ELF-1 (cell line): ENCODE data around the gene GFOD1.
A peak's percentile ranks its signal among the peaks of the same experiment; 100 is the strongest.

ENCODE experiments used
- DNase-seq: peaks from one replicate; pipeline ENCODE4 v3.0.0-alpha.2; 2016; ENCODE audit warnings: low read depth, low spot score

The GFOD1 gene, protein sequence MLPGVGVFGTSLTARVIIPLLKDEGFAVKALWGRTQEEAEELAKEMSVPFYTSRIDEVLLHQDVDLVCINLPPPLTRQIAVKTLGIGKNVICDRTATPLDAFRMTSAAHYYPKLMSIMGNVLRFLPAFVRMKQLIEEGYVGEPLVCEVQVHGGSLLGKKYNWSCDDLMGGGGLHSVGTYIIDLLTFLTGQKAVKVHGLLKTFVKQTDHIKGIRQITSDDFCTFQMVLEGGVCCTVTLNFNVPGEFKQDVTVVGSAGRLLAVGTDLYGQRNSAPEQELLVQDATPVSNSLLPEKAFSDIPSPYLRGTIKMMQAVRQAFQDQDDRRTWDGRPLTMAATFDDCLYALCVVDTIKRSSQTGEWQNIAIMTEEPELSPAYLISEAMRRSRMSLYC

DNA sequence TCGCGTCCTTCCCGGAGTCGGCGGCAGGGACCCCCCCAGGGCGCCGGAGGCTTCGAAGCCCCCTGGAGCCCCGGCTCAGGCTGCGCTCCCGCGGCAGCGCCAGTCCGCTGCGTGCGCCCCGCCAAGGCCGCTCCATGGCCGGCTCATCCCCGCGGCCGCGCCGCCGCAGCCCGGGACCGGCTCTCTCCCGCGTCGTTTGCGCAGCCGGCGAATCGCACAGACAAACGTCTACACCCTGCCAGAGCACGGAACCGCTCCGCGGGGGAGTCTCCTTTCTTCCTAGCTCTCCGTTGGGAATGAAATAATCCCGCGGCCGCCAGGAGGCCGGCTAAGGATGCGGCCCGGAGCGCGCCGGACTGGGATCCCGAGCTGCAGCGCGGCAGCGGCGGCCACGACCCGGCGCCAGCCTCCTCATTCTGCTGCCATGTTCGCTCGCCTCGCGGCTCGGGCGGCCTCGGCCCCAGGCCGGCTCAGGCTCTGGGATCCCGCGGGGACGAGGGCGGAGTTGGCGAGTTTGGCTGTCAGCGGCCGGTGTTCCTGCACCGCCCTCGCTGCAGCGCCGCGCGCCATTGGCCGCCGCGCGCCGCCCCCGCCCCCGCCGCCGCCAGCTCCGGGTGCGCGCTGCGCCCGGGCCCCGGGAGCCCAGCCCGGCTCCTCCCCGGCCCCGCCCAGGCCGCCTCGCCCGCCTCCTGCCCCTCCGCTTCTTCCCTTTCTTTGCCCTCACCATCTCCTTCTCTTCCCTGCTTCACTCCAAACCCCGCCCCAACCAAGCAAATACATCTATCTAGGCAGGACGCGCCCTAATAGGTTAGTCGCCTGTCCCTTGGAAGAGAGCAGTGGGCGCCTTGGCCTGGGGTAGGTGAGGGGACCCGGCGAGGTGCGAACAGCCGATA lies at the start of gene GFOD1:
GFOD1 (minus strand) TSS at position 479 of the 893 bp plus-strand sequence. CDS start 710 bp downstream, outside the sequence.
- peak; percentile 85 for DNase-seq

DNA sequence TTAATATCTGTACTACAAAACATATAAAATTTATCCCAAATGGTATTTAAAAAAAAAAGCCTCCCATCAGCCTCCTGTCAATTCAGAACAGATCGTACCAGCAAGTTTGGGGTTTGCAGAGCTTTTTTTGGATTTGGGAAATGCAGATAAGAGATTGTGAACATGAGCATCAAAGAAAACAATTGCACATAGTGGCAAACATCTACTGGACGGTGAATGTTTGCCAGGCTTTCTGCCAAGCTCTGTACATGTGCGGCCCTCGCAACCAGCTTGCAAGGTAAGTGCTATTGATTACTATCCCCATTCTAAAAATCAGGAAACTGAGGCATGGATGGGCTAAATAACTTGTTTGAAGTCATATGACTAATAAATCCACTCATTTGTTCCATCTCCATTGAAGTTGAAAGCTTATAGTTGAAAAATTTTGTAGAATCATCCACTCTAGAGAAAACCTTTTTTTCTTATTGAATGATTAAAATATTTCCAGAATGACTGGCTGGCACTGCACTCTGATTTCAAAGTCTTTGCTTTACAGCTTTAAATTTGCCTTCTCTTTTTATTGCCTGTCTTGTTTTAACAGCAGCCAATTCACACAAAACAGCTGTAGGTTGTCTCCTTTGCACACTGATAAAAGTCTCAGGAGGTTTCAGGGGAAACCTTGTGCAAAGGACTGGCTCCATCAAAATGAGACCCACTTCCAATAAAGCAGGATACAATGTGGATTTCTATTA lies 49.6 kb upstream of the GFOD1 start:
- no peak for DNase-seq

DNA sequence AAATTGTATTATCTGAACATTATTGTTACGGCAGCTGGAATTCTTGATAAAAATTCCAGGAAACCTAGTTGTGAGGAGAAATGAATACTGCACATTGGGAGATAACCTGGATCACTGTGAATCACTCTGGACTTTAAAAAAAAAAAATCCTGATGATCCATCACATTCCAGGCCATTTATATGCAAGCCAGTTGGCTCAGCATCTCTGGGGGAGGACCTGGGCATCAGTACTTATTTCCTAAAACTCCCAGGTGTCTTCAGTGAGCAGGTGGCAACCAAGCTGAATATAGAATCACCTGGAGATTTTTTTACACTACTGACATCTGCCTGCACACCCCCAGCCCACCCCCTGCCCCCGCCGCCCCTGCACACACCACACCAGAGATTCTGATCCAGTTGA lies 47.9 kb upstream of the GFOD1 start:
- DNase-seq: no peak

DNA sequence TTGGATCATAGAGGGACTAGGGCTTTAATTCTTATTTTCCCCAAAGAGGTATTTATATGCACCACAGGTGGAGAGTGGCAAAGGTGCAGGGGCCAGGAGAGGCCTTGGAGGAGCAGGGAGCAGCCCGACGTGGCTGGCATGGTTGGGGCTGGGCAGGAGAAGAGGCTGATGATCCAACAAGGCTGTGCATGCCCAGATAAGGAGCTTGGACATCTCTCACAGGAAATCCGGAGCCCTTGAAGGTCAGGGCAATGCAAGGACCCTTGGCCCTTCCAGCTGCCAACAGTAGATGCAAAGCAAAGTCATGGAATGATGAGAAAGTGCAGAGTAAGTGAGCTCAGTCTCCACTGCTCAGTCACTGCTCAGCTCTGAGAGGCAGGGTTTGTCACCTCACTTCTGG lies 47.1 kb upstream of the GFOD1 start:
- no peak for DNase-seq

DNA sequence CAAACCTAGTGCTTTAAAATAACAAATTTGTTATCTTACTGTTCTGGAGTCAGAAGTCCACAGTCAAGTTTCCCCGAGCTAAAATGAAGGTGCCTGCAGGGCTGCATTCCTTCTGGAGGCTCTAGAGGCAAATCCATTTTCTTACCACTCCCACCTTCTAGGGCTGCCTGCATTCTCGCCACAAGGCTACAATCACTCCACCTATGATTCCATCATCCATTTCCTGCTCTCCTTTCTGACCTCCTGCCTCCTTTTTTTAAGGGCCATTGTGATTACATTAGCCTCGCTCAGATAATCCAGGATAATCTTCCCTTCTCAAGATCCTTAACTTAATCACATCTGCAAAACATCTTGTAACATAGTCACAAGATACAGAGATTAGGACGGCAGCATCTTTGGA lies 44.6 kb upstream of the GFOD1 start:
- DNase-seq: peak; percentile 56

DNA sequence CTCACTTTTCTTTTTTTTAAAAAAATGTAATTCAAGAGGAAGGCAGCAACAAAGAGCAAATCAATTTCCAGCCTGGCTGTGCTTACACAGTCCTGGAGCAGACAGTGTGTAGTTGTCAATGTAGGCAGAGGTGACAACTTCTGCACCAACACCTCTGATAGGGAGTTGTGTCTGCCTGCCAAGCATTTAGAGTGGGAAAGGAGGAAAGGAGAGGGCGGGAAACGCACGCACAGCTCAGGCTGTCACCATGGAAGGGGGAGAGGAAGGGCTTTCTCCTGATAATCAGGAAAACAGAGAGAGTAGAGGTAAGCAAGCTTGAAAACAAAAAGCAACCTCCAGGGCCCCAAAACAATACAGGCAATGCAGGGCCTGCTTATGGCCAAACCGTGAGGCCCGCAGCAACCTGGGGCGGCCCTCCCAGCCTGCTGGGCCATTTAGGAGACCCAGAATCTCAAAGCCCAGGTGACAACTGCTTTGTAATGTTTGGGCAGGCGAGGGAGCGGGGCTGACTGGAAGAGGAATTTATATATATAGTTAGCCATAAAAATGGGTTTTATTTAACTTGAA lies 41.5 kb upstream of the GFOD1 start:
- DNase-seq: peak; percentile 18

DNA sequence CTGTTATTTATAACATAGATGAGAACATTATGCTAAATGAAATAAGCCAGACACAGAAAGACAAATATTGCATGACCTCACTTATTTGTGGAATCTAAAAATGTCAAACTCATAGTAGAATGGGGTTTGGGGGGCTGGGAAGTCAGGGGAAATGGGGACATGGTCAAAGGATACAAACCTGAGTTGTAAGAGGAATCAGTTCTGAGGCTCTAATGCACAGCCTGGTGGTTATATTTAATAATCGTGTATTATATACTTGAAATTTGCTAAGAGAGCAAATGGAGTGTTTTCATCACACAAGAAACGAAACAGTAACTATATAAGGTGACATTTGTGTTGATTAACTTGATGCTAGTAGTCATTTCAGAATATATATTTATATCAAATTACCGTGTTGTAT lies 40.8 kb upstream of the GFOD1 start:
- no peak for DNase-seq

DNA sequence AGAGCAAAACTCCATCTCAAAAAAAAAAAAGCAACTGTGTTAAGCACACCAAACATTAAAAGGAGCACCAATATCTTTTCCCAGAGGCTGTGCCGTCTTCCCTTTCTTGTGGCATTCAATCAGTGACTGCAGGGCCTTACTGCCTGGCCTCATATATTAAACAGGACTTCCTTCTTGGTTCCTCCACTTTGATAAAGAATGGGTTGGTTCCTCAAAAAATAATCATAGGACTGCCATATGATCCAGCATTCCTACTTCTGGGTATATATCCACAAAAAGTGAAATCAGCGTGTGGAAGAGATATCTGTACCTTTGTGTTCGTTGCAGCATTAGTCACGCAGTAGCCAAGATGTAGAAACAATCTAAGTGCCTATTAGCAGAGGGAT lies 40.3 kb upstream of the GFOD1 start:
- DNase-seq: no peak

DNA sequence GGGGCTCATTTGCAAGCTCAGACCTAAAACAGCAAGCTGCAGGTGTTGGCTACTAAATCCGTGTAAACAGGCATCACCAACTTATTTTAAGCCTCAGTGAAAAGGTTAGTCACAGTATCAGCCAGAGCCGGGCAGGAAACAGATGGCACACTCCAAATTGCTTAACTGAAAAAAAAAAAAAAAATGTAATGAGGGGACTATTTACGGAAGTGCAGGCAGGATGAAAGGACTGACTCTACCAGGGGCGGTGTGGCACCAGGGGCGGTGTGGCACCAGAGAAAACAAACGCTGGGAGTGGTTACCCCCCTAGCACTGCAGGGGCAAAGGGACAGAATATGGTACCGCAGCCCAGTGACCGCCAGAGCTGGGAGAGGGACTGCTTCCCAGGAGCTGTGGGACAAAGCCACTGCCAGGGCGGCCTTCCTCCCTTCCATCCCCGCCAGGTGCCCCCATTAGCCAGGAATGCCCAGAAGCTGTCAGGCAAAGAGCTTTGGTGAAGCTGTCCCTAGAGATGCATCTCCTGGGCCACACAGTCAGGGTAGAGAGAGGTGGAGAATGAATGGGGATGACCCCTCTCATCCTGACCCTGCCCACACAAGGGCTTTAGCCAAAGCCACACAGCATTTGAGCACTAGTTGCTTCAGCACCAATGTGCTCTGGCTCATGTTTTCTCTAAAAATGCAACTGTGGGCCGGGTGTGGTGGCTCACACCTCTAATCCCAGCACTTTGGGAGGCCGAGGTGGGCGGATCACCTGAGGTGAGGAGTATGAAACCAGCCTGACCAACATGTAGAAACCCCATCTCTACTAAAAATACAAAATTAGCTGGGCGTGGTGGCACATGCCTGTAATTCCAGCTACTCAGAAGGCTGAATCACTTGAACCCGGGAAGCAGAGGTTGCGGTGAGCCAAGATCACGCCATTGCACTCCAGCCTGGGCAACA lies 39.6 kb upstream of the GFOD1 start:
- DNase-seq: no peak

DNA sequence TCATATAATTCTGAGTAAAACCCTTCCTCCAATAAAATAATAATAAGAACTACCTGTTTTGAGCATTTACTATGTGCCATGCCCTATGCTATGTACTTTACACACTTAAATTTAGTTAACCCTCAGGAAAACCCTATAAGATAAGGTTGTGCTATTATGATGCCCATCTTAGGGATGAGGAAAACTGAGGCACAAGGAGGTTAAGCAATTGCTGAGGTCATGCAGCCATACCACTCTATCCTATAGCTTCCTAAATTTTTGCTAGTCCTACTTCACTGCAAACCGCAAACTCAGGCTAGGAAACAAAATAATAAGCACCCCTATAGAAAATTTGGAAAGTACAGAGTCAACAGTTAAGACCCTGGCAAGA lies 38.9 kb upstream of the GFOD1 start:
- no peak for DNase-seq

DNA sequence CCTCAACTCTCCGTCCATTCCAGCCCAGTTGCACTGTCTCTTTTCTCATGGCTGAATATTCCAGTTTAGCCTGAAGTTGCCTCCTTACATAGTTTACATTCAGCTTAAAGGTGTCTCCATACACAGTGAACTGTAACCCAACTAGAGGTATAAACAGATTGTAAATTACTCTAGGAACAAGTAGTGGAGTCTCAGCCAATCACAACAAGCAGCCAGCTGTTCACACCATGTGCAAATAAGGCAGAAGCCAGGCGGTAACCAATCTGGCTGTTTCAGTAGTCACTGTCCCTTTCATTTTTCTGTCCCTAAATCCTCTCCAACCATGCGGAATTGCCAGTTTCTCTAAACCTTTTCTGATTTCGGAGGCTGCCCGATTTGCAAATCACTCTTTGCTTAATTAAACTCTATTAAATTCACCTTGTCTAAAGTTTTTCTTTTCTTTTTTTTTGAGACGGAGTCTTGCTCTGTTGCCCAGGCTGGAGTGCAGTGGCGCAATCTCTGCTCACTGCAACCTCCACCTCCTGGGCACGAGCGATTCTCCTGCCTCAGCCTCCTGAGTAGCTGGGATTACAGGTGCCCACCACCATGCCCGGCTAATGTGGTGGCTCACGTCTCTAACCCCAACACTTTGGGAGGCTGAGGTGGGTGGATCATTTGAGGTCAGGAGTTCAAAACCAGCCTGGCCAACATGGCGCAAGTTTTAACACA lies 37.6 kb upstream of the GFOD1 start:
- DNase-seq: peak; percentile 11

DNA sequence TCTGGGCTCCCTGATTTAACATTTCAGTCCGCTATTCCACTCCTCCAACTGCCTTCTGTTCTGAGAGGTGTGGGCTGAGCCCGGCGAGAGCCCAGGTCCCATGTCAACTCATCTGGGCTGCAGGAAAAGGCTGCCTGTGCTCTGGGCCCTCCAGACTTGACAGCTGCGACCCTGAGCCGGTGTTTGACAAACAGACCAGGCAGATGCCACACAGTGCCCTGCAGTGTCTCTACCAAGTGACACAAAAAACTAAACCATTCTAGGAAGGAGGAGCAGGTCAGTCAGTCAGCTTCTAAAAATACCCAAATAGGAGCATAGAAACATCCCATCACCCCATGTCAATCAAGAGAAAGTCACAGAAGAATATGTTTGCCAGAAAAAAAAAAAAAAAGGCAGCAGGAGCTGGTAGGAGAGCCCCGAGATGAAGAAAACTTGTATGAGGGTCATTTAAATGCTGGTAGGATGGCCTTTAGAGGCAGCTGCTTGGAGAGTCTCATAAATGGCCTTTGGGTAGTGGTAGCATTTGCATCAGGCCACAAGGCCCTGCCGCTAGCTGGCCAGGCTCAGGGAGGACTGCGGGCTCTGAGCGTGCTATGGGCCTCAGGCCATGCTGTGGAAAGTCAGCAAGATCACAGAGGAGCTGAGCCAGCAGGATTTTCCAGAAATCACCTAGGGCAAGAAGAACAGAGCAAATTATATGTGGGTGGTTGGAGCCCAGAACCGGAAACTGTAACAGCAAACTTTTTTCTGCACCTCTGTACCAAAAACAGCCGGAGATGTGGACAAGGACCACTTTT lies 36.6 kb upstream of the GFOD1 start:
- peak; percentile 86 for DNase-seq

DNA sequence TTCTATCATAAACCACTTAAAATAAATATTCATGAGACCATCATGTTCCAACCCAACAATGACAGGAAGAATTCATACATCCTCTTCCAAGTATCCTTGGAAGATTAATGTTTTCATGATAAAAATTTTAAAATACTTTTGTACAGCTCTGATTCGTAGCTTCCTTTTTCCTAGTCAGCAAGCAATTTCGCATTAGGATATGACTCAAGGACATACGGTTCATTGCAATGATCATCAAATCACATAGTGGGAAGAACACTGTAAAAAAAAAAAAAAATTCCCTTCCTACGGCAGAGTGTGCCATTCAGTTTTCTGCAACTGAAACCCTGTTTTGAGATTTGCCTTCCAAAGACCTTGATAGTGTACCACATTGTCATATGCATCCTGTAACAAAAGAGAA lies 35.3 kb upstream of the GFOD1 start:
- no peak for DNase-seq

DNA sequence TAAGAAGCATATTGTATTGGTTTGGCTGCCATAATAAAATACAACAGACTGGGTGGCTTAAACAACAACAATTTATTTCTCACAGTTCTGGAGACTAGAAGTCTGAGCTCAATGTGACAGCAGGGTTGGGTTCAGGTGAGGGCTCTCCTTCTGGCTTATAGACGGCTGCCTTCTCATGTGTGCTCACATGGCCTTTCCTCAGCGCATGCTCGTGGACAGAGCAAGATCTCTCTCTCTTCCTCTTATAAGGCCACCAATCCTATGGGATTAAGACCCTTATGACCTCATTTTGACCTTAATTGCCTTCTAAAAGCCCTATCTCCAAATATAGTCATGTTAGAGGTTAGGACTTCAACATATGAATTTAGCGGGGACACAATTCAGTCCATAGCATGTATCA lies 32.4 kb upstream of the GFOD1 start:
- DNase-seq: no peak

DNA sequence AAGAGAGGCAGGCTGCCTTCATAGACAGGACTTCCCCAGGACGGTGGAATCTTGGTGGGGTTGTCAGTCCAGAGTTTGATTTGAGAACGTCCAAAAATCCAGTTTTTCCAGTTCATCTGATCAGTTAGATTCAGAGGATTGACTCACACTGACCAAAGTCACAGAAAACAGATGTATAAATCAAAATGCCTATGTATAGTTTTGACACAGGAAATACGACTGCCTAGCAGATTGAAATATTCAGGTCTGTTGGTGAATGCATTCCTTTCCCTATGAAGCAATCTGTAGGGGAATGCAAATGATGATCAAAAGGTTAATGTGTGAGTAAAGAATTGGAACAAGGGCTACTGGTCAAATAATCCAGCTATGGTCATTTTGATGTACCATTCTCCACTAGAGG lies 29.7 kb upstream of the GFOD1 start:
- no peak for DNase-seq

DNA sequence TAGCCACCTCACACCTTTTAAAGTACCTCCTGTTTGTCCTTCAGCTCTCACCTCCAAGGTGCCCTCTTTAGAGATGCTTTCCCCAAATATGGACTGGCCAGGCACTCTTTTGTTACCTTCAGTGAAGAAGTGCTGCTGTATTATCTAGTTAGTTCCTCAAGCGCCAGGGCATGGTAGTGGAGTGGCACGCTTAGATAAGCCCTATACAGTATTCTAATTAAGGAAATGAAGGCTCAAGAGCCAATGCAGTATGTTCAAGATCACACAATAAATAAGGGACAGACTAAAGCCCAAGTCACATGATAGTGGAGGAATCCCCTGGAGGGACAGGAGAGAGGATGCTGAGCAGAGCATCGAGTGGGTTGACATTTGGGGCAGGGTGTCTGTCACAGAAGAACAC lies 28.5 kb upstream of the GFOD1 start:
- DNase-seq: no peak

DNA sequence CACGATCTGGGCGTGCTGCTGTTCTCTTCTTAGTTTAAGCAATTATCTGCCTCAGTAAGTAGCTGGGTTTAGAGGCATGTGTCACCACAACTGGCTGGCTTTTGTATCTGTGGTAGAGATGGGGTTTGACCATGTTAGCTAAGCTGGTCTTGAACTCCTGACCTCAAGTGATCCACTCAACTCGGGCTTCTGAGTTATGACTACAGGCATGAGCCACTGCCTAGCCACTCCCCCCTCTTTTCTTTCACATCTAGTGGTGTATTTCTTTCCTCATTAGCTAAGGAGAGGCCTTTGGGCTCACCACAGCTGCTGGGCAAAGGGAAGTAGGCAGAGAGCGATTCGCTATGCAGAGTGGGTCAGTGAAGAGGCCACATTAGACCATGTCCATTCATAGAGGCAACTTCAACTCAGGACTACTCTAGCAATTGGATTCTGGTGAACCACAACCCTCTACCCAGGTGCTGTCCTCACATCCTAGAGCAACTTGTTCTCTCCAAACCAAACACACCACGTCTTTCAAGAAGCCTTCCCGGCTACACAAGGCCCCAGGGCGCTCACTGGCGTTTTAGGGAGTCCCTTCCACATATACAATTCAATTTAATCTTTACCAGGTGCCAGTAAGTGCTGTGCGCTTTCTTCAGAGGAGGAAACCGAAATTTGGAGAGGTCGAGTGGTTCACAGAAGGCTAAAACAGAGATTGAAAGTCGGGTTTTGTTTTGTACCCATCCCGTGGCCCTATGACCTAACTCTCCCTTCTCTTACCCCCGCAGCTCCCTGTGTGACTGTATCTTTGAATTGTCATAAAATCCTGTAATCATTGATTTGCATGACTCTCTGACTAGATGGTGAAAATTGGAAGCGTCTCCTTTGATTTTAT lies 26.5 kb upstream of the GFOD1 start:
- DNase-seq: no peak

DNA sequence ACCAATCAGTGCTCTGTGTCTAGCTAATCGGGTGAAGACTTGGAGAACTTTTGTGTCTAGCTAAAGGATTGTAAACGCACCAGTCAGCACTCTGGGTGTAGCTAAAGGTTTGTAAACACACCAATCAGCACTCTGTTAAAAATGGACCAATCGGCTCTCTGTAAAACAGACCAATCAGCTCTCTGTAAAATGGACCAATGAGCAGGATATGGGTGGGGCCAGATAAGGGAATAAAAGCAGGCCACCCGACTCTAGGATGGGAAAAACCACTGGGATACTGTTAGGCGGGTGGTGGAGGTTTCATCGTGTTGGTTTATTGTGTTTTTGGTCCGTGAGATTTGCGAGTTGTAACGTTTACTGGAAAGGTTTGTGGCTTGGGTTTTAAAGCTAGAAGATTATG lies 25.5 kb upstream of the GFOD1 start:
- DNase-seq: no peak
